Epidermal melanocyte (primary cell): ENCODE results near the gene PDZRN3.

ENCODE experiments used
- DNase-seq: peaks from one replicate; pipeline ENCODE4 v3.0.0; 2011; ENCODE audit warnings: low spot score; ENCODE audit not compliant: insufficient read length

PDZRN3 gene

GRCh38 chr3:73497646-73498406, 126.9 kb downstream of the PDZRN3 start:
- DNase-seq, result no peak

- no peak for DNase-seq
Measured at GRCh38 chr3:73493543-73494308, 131.0 kb downstream of the PDZRN3 start.

- no peak for DNase-seq
Measured at GRCh38 chr3:73492186-73492585, 132.6 kb downstream of the PDZRN3 start.

GRCh38 chr3:73491287-73491662, 133.5 kb downstream of the PDZRN3 start:
- DNase-seq, result no peak

GRCh38 chr3:73490453-73491286, 134.1 kb downstream of the PDZRN3 start:
- DNase-seq, result no peak

GRCh38 chr3:73485877-73486330, 138.8 kb downstream of the PDZRN3 start:
- DNase-seq, result no peak

GRCh38 chr3:73484656-73485248, 140.0 kb downstream of the PDZRN3 start:
- no peak for DNase-seq

- DNase-seq, result no peak
Measured at GRCh38 chr3:73481888-73482287, 142.9 kb downstream of the PDZRN3 start.

GRCh38 chr3:73480187-73480672, 144.5 kb downstream of the PDZRN3 start:
- DNase-seq, result no peak

- DNase-seq, result no peak
Measured at GRCh38 chr3:73479325-73479724, 145.4 kb downstream of the PDZRN3 start.

- no peak for DNase-seq
Measured at GRCh38 chr3:73478858-73479257, 145.9 kb downstream of the PDZRN3 start.

GRCh38 chr3:73475717-73476116, 149.0 kb downstream of the PDZRN3 start:
- no peak for DNase-seq

- no peak for DNase-seq
Measured at GRCh38 chr3:73475175-73475574, 149.6 kb downstream of the PDZRN3 start.

- DNase-seq, result no peak
Measured at GRCh38 chr3:73474619-73475018, 150.1 kb downstream of the PDZRN3 start.

- DNase-seq, result no peak
Measured at GRCh38 chr3:73473898-73474416, 150.8 kb downstream of the PDZRN3 start.

GRCh38 chr3:73473181-73473897, 151.4 kb downstream of the PDZRN3 start:
- DNase-seq, result no peak

- no peak for DNase-seq
Measured at GRCh38 chr3:73471986-73472787, 152.6 kb downstream of the PDZRN3 start.

- DNase-seq, result no peak
Measured at GRCh38 chr3:73470860-73471259, 153.9 kb downstream of the PDZRN3 start.

- DNase-seq, result no peak
Measured at GRCh38 chr3:73469331-73469730, 155.4 kb downstream of the PDZRN3 start.

GRCh38 chr3:73467211-73467610, 157.5 kb downstream of the PDZRN3 start:
- DNase-seq, result no peak
